ENCODE measurements around the gene C12orf57. TPM values are rescaled to one million over a fixed set of nuclear protein-coding genes. Genes with fewer than 3 reads are reported as not detected.
A peak's percentile ranks its signal among the peaks of the same experiment; 100 is the strongest.

The C12orf57 gene
- total RNA-seq, 1 experiment from 2014 or later = 158 TPM

DNA sequence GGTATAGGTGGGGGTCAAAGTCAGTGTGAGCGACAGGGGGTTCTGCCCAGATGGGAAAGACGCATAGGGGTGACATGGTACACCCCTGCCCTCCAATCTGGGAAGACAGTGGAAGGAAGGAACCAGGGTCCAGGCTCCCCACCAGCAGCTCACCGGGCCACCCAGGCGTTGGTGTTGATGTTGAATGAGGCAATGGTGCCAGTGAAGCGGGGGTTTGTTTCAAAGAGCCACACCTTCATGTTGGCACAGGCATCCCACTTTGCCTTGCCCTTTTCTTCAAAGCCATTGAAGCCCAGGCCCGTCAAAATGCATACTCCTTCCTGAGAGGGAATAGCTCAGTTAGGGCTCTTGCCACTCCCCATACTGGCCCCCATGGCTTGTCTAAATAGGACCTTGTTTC lies 34.4 kb downstream of the C12orf57 start:
- H3K36me3 Mint-ChIP-seq = peaks cover 69% of the 10 kb centered on the region
- no peaks in the 10 kb centered on the region for H3K27me3 Mint-ChIP-seq (ENCODE audit: low read depth)
- peak overlapping the region; percentile 76 for H3K27ac Mint-ChIP-seq
- peaks cover 12% of the 10 kb centered on the region for H3K4me1 Mint-ChIP-seq
- H3K9me3 Mint-ChIP-seq = no peaks in the 10 kb centered on the region
- no peak for ATAC-seq
- ChIA-PET CTCF (interaction anchor here (0.6 to 1.6 kb wide), 2 partner anchors 43 to 130 kb away, joined by 3 to 4 read pairs; no protein-coding TSS in a partner anchor), POLR2A (interaction anchor here (1.1 kb wide), 1 partner anchor 32 kb away, joined by 3 read pairs; no protein-coding TSS in a partner anchor)
- DNase-seq (ENCODE audit: low spot score) = no peak
- TF ChIP-seq EMX1 (CRISPR knock-in tag; IDR thresholded peaks at IDR 0.05) = no peak
- no peak overlapping the region for H3K4me3 Mint-ChIP-seq

DNA sequence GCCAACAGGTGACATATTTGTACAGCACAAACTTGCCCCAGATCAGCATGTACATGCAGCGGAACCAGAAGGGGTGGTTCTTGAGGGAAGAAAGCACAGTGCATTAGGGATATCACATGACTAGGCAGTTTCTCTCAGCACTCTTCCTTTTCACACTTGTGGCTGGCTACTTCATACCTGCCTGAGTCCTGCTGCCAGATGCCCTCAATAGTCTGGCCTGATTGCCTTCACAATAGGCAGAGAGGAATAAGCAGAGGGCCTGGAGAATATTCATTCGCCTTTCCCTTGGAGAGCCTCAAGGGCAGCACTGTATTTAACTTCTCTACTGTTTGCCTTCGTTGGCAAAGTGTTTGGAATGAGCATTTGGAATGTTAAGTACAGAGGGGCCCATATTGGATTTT lies 34.8 kb downstream of the C12orf57 start:
- ATAC-seq = no peak
- Mint-ChIP-seq H3K27ac (peak overlapping the region; percentile 76), H3K9me3 (no peaks in the 10 kb centered on the region), H3K27me3 (ENCODE audit: low read depth) (no peaks in the 10 kb centered on the region), H3K36me3 (peaks cover 69% of the 10 kb centered on the region), H3K4me1 (peaks cover 12% of the 10 kb centered on the region), H3K4me3 (no peak overlapping the region)
- CTCF ChIA-PET = interaction anchor here (1.2 kb wide), 1 partner anchor 14 kb away, joined by 4 read pairs; no protein-coding TSS in a partner anchor
- POLR2A ChIA-PET = no interaction called here
- TF ChIP-seq, protein P1, sequence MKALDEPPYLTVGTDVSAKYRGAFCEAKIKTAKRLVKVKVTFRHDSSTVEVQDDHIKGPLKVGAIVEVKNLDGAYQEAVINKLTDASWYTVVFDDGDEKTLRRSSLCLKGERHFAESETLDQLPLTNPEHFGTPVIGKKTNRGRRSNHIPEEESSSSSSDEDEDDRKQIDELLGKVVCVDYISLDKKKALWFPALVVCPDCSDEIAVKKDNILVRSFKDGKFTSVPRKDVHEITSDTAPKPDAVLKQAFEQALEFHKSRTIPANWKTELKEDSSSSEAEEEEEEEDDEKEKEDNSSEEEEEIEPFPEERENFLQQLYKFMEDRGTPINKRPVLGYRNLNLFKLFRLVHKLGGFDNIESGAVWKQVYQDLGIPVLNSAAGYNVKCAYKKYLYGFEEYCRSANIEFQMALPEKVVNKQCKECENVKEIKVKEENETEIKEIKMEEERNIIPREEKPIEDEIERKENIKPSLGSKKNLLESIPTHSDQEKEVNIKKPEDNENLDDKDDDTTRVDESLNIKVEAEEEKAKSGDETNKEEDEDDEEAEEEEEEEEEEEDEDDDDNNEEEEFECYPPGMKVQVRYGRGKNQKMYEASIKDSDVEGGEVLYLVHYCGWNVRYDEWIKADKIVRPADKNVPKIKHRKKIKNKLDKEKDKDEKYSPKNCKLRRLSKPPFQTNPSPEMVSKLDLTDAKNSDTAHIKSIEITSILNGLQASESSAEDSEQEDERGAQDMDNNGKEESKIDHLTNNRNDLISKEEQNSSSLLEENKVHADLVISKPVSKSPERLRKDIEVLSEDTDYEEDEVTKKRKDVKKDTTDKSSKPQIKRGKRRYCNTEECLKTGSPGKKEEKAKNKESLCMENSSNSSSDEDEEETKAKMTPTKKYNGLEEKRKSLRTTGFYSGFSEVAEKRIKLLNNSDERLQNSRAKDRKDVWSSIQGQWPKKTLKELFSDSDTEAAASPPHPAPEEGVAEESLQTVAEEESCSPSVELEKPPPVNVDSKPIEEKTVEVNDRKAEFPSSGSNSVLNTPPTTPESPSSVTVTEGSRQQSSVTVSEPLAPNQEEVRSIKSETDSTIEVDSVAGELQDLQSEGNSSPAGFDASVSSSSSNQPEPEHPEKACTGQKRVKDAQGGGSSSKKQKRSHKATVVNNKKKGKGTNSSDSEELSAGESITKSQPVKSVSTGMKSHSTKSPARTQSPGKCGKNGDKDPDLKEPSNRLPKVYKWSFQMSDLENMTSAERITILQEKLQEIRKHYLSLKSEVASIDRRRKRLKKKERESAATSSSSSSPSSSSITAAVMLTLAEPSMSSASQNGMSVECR (CRISPR knock-in tag; IDR thresholded peaks at IDR 0.05; ENCODE audit: borderline replicate concordance) = no peak
- TF ChIP-seq JAZF1 (CRISPR knock-in tag; IDR thresholded peaks at IDR 0.05) (no peak), ATF2 (CRISPR knock-in tag; IDR thresholded peaks at IDR 0.05; ENCODE audit: borderline replicate concordance, low read depth) (no peak), ZNF396 (CRISPR knock-in tag; IDR thresholded peaks at IDR 0.05; ENCODE audit: borderline replicate concordance) (no peak), SP1 (CRISPR knock-in tag; conservative IDR thresholded peaks at IDR 0.05) (no peak), CREB1 (CRISPR knock-in tag; IDR thresholded peaks at IDR 0.05) (no peak), OVOL2 (CRISPR knock-in tag; IDR thresholded peaks at IDR 0.05; ENCODE audit: borderline replicate concordance) (no peak), ZNF263 (CRISPR knock-in tag; IDR thresholded peaks at IDR 0.05; ENCODE audit: low read depth) (no peak), ZNF416 (CRISPR knock-in tag; IDR thresholded peaks at IDR 0.05) (no peak), FOXJ3 (CRISPR knock-in tag; IDR thresholded peaks at IDR 0.05; ENCODE audit: borderline replicate concordance) (no peak), CREM (CRISPR knock-in tag; IDR thresholded peaks at IDR 0.05) (no peak)
- TF ChIP-seq, protein P2, sequence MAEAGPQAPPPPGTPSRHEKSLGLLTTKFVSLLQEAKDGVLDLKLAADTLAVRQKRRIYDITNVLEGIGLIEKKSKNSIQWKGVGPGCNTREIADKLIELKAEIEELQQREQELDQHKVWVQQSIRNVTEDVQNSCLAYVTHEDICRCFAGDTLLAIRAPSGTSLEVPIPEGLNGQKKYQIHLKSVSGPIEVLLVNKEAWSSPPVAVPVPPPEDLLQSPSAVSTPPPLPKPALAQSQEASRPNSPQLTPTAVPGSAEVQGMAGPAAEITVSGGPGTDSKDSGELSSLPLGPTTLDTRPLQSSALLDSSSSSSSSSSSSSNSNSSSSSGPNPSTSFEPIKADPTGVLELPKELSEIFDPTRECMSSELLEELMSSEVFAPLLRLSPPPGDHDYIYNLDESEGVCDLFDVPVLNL (CRISPR knock-in tag; IDR thresholded peaks at IDR 0.05; ENCODE audit: borderline replicate concordance, low read depth) = no peak
- TF ChIP-seq, protein P3, sequence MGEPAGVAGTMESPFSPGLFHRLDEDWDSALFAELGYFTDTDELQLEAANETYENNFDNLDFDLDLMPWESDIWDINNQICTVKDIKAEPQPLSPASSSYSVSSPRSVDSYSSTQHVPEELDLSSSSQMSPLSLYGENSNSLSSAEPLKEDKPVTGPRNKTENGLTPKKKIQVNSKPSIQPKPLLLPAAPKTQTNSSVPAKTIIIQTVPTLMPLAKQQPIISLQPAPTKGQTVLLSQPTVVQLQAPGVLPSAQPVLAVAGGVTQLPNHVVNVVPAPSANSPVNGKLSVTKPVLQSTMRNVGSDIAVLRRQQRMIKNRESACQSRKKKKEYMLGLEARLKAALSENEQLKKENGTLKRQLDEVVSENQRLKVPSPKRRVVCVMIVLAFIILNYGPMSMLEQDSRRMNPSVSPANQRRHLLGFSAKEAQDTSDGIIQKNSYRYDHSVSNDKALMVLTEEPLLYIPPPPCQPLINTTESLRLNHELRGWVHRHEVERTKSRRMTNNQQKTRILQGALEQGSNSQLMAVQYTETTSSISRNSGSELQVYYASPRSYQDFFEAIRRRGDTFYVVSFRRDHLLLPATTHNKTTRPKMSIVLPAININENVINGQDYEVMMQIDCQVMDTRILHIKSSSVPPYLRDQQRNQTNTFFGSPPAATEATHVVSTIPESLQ (CRISPR knock-in tag; IDR thresholded peaks at IDR 0.05) = no peak
- TF ChIP-seq, protein P4, sequence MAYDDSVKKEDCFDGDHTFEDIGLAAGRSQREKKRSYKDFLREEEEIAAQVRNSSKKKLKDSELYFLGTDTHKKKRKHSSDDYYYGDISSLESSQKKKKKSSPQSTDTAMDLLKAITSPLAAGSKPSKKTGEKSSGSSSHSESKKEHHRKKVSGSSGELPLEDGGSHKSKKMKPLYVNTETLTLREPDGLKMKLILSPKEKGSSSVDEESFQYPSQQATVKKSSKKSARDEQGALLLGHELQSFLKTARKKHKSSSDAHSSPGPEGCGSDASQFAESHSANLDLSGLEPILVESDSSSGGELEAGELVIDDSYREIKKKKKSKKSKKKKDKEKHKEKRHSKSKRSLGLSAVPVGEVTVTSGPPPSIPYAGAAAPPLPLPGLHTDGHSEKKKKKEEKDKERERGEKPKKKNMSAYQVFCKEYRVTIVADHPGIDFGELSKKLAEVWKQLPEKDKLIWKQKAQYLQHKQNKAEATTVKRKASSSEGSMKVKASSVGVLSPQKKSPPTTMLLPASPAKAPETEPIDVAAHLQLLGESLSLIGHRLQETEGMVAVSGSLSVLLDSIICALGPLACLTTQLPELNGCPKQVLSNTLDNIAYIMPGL (CRISPR knock-in tag; IDR thresholded peaks at IDR 0.05) = no peak
- TF ChIP-seq, protein P5, sequence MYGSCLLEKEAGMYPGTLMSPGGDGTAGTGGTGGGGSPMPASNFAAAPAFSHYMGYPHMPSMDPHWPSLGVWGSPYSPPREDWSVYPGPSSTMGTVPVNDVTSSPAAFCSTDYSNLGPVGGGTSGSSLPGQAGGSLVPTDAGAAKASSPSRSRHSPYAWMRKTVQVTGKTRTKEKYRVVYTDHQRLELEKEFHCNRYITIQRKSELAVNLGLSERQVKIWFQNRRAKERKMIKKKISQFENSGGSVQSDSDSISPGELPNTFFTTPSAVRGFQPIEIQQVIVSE (CRISPR knock-in tag; IDR thresholded peaks at IDR 0.05; ENCODE audit: borderline replicate concordance) = no peak
- TF ChIP-seq, protein P6, sequence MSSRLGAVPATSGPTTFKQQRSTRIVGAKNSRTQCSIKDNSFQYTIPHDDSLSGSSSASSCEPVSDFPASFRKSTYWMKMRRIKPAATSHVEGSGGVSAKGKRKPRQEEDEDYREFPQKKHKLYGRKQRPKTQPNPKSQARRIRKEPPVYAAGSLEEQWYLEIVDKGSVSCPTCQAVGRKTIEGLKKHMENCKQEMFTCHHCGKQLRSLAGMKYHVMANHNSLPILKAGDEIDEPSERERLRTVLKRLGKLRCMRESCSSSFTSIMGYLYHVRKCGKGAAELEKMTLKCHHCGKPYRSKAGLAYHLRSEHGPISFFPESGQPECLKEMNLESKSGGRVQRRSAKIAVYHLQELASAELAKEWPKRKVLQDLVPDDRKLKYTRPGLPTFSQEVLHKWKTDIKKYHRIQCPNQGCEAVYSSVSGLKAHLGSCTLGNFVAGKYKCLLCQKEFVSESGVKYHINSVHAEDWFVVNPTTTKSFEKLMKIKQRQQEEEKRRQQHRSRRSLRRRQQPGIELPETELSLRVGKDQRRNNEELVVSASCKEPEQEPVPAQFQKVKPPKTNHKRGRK (CRISPR knock-in tag; IDR thresholded peaks at IDR 0.05; ENCODE audit: borderline replicate concordance) = no peak
- DNase-seq (ENCODE audit: low spot score) = no peak
